ENCODE results near the gene C16orf78.

DNA sequence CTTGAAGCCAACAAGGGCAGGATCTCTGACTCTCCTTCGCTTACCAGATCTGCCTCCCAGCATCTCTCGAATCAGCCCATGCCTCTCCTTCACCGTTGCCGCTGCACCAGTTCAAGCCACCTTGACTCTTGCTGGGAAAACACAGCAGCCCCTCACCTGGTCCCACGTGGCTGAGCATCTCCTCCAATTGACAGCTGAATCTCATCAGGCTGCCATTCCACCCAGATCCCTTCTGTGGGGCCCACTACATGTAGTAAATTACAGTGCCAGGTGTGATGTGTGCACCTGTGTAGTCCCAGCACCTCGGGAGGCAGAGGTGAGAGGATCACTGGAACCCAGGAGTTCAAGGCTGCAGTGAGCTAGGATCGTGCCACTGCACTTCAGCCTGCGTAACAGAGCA lies 37.8 kb upstream of the C16orf78 start:
- TF ChIP-seq POLR2A (IDR thresholded peaks at IDR 0.05; ENCODE audit: low read depth, low read length), result no peak
- no peak for TF ChIP-seq SPI1 (IDR thresholded peaks at IDR 0.05; ENCODE audit: low read depth, low read length)

Data from GM12891 (cell line).